D721Med (cell line): ENCODE results near the gene MDGA2.

Experiments used
- DNase-seq: peaks from one replicate; pipeline ENCODE4 v3.0.0; 2011; ENCODE audit warnings: low spot score; ENCODE audit not compliant: insufficient read length
- FAIRE-seq: peaks from 2 replicates; lab custom pipeline; 2011; peaks lifted over from hg19 to GRCh38; lab: Jason Lieb, UNC
- TF ChIP-seq, protein P1 (sequence below): IDR thresholded peaks from 2 replicates; pipeline ENCODE4 v1.5.1; 2012; ENCODE audit warnings: mild to moderate bottlenecking, control low read depth; ENCODE audit not compliant: insufficient read depth; ENCODE audit errors: missing control alignments

Gene MDGA2

DNA sequence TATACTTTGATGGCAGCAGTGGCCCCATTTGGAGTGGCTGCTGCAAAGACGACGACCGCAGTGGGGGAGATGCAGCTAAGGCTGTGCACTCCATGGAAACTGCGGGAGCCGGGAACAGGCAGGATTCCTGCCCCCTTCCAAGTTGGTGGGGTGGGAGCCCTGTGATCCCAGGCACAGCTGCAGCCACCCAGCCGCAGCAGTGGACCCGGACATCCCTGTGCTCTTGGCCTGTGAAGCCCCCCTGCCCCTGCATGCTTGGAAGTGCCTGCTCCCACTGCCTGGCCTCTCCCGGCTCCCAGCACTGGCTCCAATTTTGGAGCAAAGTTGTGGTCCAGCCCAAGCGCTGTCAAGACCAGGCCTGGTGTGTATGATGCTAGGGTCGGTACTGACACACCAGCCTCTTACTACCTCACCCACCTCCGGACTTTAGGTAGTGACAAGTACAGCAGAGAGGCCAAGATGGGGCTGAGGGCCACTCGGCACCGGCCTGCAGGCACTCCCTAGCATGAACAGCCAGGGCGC, 521.1 kb downstream of the MDGA2 start:
- TF ChIP-seq, protein P1, sequence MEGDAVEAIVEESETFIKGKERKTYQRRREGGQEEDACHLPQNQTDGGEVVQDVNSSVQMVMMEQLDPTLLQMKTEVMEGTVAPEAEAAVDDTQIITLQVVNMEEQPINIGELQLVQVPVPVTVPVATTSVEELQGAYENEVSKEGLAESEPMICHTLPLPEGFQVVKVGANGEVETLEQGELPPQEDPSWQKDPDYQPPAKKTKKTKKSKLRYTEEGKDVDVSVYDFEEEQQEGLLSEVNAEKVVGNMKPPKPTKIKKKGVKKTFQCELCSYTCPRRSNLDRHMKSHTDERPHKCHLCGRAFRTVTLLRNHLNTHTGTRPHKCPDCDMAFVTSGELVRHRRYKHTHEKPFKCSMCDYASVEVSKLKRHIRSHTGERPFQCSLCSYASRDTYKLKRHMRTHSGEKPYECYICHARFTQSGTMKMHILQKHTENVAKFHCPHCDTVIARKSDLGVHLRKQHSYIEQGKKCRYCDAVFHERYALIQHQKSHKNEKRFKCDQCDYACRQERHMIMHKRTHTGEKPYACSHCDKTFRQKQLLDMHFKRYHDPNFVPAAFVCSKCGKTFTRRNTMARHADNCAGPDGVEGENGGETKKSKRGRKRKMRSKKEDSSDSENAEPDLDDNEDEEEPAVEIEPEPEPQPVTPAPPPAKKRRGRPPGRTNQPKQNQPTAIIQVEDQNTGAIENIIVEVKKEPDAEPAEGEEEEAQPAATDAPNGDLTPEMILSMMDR: no peak
- FAIRE-seq (no peak), DNase-seq (no peak)

DNA sequence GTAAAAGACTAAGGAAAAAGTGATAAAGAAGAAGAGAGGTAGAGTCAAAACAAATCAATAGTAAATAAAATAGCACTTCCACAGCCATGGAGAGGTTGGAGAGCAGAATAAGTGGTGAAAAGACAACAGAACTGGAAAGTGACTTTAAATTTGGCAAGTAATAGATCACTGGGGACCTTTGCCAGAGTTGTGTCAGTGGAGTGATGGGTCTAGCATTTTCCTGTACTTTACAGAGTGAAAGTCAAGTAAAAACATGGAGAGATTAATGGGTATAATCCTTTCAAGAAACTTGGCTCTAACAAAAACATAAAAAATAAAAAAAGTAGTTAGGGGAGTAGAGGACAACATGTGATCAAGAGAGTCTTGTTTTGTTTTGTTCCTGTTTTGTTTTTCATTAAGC, 521.7 kb downstream of the MDGA2 start:
- FAIRE-seq (no peak), DNase-seq (no peak)
- TF ChIP-seq, protein P1: no peak

DNA sequence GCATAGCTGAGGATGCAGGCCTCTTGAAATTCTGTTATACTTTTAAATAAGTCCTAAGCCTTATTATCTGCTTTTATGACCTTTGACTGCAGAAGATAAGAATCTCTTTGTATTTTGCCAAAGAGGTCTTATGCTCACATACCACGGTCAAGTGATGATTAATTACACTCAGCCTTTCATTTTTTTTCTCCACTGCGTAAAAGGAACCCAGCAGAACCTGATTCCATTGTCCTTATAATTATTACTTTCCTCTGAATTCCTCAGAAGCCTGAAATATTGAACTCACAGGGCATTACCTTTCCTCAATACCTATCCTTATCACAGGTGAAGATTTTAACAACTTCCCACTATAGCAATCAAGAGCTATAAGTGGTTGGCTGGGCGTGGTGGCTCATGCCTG, 525.1 kb downstream of the MDGA2 start:
- no peak for DNase-seq
- TF ChIP-seq, protein P1: no peak
- FAIRE-seq: no peak

DNA sequence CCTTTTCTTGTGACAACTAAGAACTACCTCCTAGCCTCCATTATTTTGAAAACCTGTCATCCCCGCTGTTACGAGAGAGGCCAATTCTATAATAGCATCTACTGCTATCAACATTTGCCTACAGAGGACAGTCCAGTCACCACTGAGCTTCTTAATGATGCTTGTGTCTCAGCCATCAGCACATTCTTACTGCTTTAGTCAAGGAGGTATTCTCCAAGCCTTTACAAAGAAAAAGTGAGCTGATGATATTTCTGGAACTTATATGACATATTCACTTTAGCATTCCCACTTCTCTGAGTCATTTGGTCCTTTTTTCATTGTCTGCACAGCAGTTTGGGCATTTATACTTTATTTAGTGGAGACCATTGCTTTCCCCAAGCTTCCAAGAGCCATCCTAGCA, 526.1 kb downstream of the MDGA2 start:
- no peak for DNase-seq
- no peak for FAIRE-seq
- TF ChIP-seq, protein P1: no peak

DNA sequence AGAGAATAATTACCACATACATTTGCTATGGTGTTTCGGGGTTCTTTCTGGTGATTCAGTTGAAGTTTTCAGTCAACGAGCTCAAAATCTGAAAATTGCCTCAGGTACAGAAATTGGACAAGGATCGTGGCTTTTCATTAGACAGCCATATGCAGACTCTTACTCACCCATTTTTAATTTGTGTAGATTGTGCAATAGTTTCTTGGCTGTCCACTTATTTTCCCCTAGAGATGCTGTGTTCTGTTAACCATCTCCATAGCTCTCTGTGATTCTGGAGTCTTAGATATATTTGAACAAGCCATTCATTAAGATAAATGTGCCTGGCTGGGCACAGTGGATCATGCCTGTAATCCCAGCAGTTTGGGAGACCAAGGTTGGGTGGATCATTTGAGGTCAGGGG, 526.7 kb downstream of the MDGA2 start:
- FAIRE-seq: no peak
- TF ChIP-seq, protein P1: no peak
- DNase-seq: no peak

DNA sequence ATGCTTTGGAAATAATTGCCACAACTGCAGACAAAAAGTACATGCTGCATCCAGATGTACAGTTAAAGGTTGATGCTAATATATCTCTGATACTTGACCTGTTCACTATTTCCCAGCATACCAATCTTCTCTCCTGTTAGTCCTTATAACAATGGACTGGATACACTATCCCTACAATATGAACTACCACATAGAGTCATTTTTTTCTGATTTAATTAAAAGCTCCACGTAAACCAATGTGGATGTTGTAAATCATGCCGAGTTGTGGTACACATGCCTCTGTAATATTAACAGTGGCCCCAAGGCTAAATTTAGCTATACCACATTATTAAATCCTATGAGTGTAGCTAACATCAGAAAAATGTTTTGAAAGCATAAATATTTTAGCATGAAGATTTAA, 554.8 kb downstream of the MDGA2 start:
- DNase-seq (no peak), FAIRE-seq (no peak)
- TF ChIP-seq, protein P1: no peak

DNA sequence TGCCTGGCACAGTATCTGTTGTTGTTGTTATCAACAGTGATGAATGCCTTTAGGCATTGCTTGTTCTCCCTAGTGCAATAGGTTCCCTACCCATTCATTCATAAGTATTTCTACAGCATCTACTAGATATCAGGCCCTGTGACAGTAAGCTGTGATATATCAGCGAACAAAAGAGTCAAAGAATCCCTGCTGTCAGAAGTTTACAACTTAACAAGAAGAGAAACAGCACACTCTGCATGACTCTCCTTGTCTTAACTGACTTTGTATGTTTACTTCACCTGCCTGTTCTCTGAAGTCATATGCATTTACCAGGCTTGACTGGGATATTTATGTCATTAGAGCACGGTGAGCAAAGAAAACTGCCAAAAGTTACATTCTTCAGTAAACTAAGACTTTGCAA, 571.6 kb downstream of the MDGA2 start:
- no peak for FAIRE-seq
- TF ChIP-seq, protein P1: no peak
- no peak for DNase-seq
